Measurements from ENCODE around the gene AIFM3. TPM values are rescaled to one million over a fixed set of nuclear protein-coding genes. Genes with fewer than 3 reads are reported as not detected.
"Not testable (repeated sequence)": the region's sequence is repeated elsewhere in the genome, so short reads cannot be mapped to it uniquely, and the experiment has no call there.

Gene AIFM3
- total and polyA plus RNA-seq, 2 of the 4 experiments (the other 2 are of a cell fraction): 0.09 to 0.18 TPM

DNA sequence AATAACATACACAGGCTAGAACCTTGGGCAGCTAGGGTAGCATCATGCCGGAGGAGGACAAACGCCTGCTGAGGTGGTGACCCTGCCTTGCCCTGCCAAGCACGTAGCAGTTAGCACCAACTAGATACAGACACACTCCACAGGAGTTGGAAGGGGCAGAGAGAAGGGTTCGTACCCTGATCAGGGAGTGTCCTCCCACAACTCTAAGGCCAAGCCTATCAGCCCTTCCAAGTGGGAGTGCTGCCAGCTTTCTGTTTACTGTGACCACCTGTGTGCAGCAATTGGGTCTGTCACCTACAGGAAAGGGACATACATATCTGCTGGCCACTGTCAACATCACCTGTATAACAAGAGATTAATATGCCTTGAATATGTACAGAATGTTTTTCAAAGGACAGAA, 36.7 kb downstream of the AIFM3 start:
- no peak for TF ChIP-seq CEBPB (IDR thresholded peaks at IDR 0.05; ENCODE audit: low read depth, low read length)
- no peak for TF ChIP-seq FOS (IDR thresholded peaks at IDR 0.05; ENCODE audit: low read depth, low read length)
- TF ChIP-seq BHLHE40 (IDR thresholded peaks at IDR 0.05; ENCODE audit: low read depth, low read length): no peak
- TF ChIP-seq SMC3 (IDR thresholded peaks at IDR 0.05; ENCODE audit: low read depth, low read length): no peak
- no peak for TF ChIP-seq RFX5 (IDR thresholded peaks at IDR 0.05; ENCODE audit: low read depth, low read length)
- no peak for TF ChIP-seq USF2 (IDR thresholded peaks at IDR 0.05; ENCODE audit: low read depth, low read length)
- H4K5ac ChIP-seq (ENCODE audit: low read depth, low read length): no peak overlapping the region
- H3K9ac ChIP-seq (ENCODE audit: low read depth, low read length): no peak overlapping the region
- no peak overlapping the region for H3K56ac ChIP-seq (ENCODE audit: extremely low read depth, insufficient read depth, low read length)
- no peak overlapping the region for H2BK5ac ChIP-seq (ENCODE audit: low read depth, low read length, poor library complexity, severe bottlenecking)
- no peak for DNase-seq
- H3K79me1 ChIP-seq (ENCODE audit: low read depth in 1 of 2, low read length in 2 of 2): peaks cover 19 to 41% of the 10 kb centered on the region in 2 experiments
- H3K9me1 ChIP-seq (ENCODE audit: insufficient read depth, low read length): peaks cover 13% of the 10 kb centered on the region
- no peak overlapping the region; the same call in 1 of the 2 replicates for H4K91ac ChIP-seq (ENCODE audit: insufficient read depth, low read depth, low read length)
- H4K8ac ChIP-seq (ENCODE audit: low read depth in 2 of 2, low read length in 2 of 2): 0 out of 4 replicates have a peak overlapping the region, but pooled peaks of 1 of the 2 experiments have one; percentile 24
- peaks cover 13% of the 10 kb centered on the region; the same call in 1 of the 2 replicates for H3K36me3 ChIP-seq (ENCODE audit: control insufficient read depth, insufficient read depth, low read length)
- no peak overlapping the region for H3K27ac ChIP-seq (ENCODE audit: insufficient read depth, low read length)
- ChIA-PET CTCF (no interaction called here), POLR2A (ENCODE audit: unreplicated experiment) (no interaction called here)
- peak overlapping the region; percentile 73 for H2AK9ac ChIP-seq (replicated peaks; ENCODE audit: low read depth, low read length, poor library complexity)
- no peak overlapping the region for H3K4me3 ChIP-seq (ENCODE audit: insufficient read depth, low read depth, low read length)
- in situ Hi-C loops (cut with MboI; ENCODE audit: low sequenced_read_pairs) (no loop called here), intact Hi-C loops (cut with micrococcal nuclease) (no loop called here), dilution Hi-C loops (cut with HindIII; ENCODE audit: low sequenced_read_pairs, unreplicated experiment) (no loop called here)
- no peak overlapping the region for H3K14ac ChIP-seq (replicated peaks; ENCODE audit: low read depth, low read length)
- H3K4me2 ChIP-seq (ENCODE audit: low read depth, low read length): 0 out of 2 replicates have a peak overlapping the region, but pooled peaks have one; percentile 19
- peak overlapping the region; percentile 88; the same call in 1 of the 2 replicates for H2AK5ac ChIP-seq (ENCODE audit: low read depth, low read length)
- no peak overlapping the region for H2BK15ac ChIP-seq (ENCODE audit: low read depth, low read length)
- no peak overlapping the region for H3K23ac ChIP-seq (ENCODE audit: low read depth, low read length)
- H3K18ac ChIP-seq (ENCODE audit: low read depth, low read length): no peak overlapping the region
- no peak overlapping the region for H2AFZ ChIP-seq (replicated peaks; ENCODE audit: low read length, poor library complexity)
- H4K20me1 ChIP-seq (ENCODE audit: insufficient read depth, low read length): peaks cover 9% of the 10 kb centered on the region; the same call in 1 of the 2 replicates
- no peak overlapping the region for H2BK20ac ChIP-seq (ENCODE audit: low read depth, low read length)
- H3K27me3 ChIP-seq (ENCODE audit: control insufficient read depth, insufficient read depth, low read length): no peaks in the 10 kb centered on the region
- no peak overlapping the region for H3K4ac ChIP-seq (ENCODE audit: low read depth, low read length)
- H3K4me1 ChIP-seq (ENCODE audit: control insufficient read depth, insufficient read depth, low read length): peaks cover 15% of the 10 kb centered on the region
- BruUV-seq (replicated peaks): no TSS peak
- ATAC-seq (ENCODE audit: low read depth): no peak
- no peaks in the 10 kb centered on the region for H3K9me3 ChIP-seq (ENCODE audit: control insufficient read depth, insufficient read depth, low read length)
- WGBS, 2 experiments (ENCODE audit: extremely low coverage in 2 of 2, insufficient read length in 1 of 2): no CpG with 5 or more reads among the region's 4 CpGs
- no peak overlapping the region for H2BK120ac ChIP-seq (ENCODE audit: low read depth, low read length)

DNA sequence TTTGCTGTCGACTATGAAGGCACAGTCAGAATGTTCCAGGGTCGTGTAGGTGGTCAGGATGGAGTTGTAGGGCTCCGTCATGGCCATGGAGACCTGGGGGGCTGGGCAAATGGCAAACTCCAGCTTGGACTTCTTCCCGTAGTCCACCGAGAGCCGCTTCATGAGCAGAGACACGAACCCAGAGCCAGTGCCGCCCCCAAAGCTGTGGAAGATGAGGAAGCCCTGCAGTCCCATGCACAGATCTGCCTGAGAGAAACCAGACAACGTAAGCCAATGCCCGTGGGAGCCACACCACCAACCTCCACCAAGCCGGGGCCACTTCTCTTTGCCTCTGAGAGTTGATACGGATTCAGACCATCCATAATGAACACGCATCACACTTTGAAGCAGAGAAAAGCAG, 42.2 kb downstream of the AIFM3 start:
- ATAC-seq (ENCODE audit: low read depth); in situ Hi-C loops (cut with MboI; ENCODE audit: low sequenced_read_pairs); H3K9me3 ChIP-seq (ENCODE audit: control insufficient read depth, insufficient read depth, low read length); H2BK120ac ChIP-seq (ENCODE audit: low read depth, low read length); H3K36me3 ChIP-seq (ENCODE audit: control insufficient read depth, insufficient read depth, low read length); H3K79me1 ChIP-seq (ENCODE audit: low read depth in 1 of 2, low read length in 2 of 2); H2BK5ac ChIP-seq (ENCODE audit: low read depth, low read length, poor library complexity, severe bottlenecking); BruUV-seq (replicated peaks); H2AK9ac ChIP-seq (replicated peaks; ENCODE audit: low read depth, low read length, poor library complexity); H2BK20ac ChIP-seq (ENCODE audit: low read depth, low read length); DNase-seq; H3K27me3 ChIP-seq (ENCODE audit: control insufficient read depth, insufficient read depth, low read length); POLR2A ChIA-PET (ENCODE audit: unreplicated experiment); intact Hi-C loops (cut with micrococcal nuclease); CTCF ChIA-PET; dilution Hi-C loops (cut with HindIII; ENCODE audit: low sequenced_read_pairs, unreplicated experiment); H4K8ac ChIP-seq (ENCODE audit: low read depth in 2 of 2, low read length in 2 of 2); H3K9ac ChIP-seq (ENCODE audit: low read depth, low read length); H3K23ac ChIP-seq (ENCODE audit: low read depth, low read length); H2BK15ac ChIP-seq (ENCODE audit: low read depth, low read length); H4K5ac ChIP-seq (ENCODE audit: low read depth, low read length); H4K91ac ChIP-seq (ENCODE audit: insufficient read depth, low read depth, low read length); H2AFZ ChIP-seq (replicated peaks; ENCODE audit: low read length, poor library complexity); H4K20me1 ChIP-seq (ENCODE audit: insufficient read depth, low read length); H3K4me2 ChIP-seq (ENCODE audit: low read depth, low read length); H3K4me3 ChIP-seq (ENCODE audit: insufficient read depth, low read depth, low read length); H3K4me1 ChIP-seq (ENCODE audit: control insufficient read depth, insufficient read depth, low read length); H3K4ac ChIP-seq (ENCODE audit: low read depth, low read length); H3K14ac ChIP-seq (replicated peaks; ENCODE audit: low read depth, low read length); H3K27ac ChIP-seq (ENCODE audit: insufficient read depth, low read length); H3K9me1 ChIP-seq (ENCODE audit: insufficient read depth, low read length); H3K56ac ChIP-seq (ENCODE audit: extremely low read depth, insufficient read depth, low read length); H3K18ac ChIP-seq (ENCODE audit: low read depth, low read length); H2AK5ac ChIP-seq (ENCODE audit: low read depth, low read length): not testable (repeated sequence)
- WGBS, 2 experiments (ENCODE audit: extremely low coverage in 2 of 2, insufficient read length in 1 of 2): 84% methylated on average over 6 of the region's 13 CpGs; no CpG with 5 or more reads in 1 of the 2 experiments

Data from IMR-90 (cell line).